ENCODE measurements around the gene SIK1.

The SIK1 gene

GRCh38 chr21:43367296-43367695, 59.6 kb downstream of the SIK1 start:
- DNase-seq (ENCODE audit: low read depth): no peak

- DNase-seq (ENCODE audit: low read depth): no peak
Measured at GRCh38 chr21:43366656-43367055, 60.3 kb downstream of the SIK1 start.

- no peak for DNase-seq (ENCODE audit: low read depth)
Measured at GRCh38 chr21:43365611-43366426, 61.1 kb downstream of the SIK1 start.

- DNase-seq (ENCODE audit: low read depth): no peak
Measured at GRCh38 chr21:43364851-43365424, 62.0 kb downstream of the SIK1 start.
